Measurements from ENCODE around the gene RPP14.
"Not testable (repeated sequence)": the region's sequence is repeated elsewhere in the genome, so short reads cannot be mapped to it uniquely, and the experiment has no call there.

RPP14 gene

DNA sequence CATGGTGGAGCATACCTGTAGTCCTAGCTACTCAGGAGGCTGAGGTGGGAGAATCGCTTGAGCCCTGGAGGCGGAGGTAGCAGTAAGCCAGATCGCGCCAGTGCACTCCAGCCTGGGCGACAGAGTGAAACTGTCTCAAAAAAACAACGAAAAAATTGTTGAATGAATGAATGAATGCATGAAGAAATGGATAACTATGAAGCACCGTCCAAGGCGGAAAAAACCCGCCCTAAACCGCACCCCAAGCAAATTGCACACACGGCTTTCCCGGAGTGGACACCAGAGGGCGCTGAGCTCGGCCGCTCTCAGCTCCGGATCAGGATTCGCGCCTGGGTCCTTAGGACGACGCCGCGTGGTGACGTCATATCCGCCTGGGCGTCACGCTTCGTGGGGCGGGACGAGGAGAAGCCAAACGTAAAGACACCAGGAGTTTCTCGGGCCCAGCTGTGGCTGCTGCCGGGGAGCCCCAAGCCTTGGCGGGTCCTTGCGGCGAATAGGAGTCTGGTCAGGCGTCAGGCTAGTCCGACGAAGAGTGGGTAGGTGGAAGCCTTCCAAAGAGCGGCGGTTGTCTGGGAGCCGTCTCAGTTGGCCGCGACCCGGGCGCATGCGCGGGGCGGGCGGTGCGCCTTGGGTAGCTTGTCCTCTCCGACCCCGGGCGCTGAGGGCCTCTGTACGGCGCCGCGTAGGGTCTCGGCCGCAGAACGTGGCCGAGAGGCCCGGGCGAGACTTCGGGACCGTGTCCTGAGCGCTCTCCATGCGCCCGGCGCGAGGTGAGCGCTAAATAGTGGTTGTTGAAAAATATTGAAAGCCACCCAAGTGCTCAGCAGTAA lies at the start of gene RPP14, which contains the start of gene HTD2:
TSS of gene RPP14 (plus strand) at position 364 of the 830 bp plus-strand sequence. CDS start 4,085 bp downstream, outside the sequence.
TSS of gene HTD2 (plus strand) at position 639 of the 830 bp plus-strand sequence. CDS start 11,094 bp downstream, outside the sequence.
- peak; percentile 79 for DNase-seq (ENCODE audit: low read depth, low spot score)

DNA sequence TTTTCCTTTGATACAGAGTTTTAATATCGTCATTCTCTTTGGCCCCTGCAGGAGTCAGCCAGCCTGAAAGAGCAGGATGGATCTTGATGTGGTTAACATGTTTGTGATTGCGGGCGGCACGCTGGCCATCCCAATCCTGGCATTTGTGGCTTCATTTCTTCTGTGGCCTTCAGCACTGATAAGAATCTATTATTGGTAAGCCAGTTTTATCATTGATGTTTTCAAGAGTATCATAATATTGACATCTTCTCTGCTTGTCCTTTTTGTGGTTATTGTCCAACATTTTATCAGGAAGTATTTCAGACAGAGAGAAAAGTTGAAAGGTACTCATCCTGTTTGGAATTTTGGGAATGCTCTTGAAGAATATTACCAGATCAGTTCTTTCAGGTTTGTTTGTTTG lies 49.5 kb upstream of the RPP14 start:
- no peak for DNase-seq (ENCODE audit: low read depth, low spot score)

DNA sequence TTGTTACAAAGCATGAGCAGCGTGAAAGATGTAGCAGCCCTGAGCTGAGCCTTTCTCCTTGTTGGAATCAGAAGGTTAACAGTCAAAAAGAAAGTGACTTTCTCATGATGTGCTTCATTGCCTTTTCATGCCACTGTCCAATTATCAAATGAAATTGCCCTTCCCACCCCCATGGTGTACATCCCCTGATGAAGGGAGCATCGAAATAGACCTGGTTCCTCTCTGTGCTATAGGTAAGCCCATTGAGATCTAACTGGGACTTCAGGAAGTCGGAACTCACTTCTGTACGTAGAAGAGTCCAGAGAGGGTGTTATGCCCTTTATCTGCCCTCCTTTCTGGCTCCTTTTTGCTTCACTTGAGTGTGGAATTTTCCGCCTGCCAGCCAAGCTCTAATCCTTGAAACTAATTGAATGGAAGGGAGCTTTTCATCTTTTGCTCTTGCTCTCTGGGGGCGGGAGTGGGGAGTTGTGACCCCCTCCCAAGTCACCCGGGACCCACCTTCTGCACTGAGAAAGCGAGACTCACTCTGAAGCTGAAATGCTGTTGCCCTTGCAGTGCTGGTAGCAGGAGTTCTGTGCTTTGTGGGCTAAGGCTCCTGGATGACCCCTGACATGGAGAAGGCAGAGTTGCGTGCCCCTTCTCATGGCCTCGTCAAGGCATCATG lies 47.5 kb upstream of the RPP14 start:
- no peak for DNase-seq (ENCODE audit: low read depth, low spot score)

DNA sequence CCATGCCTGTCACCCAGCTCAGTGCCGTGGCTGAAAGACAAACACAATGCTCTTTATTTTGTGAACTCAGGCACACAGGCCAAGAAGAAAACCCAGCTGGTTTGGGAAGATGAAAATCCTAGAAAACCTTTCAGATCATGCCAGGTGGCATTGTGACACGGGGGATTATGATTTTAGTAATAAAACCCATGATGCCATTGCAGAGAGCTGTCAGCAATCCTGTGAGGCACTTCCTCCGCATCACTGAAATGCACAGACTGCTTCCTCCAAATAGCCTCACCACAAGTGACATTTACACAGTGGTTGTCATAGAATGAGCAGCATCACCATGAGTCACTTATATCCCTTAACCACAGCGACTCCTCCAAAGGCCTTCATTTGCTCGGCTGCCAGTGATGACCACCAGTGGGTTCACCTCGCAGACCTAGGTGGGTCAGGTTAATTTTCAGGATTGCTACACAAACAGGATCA lies 45.7 kb upstream of the RPP14 start:
- DNase-seq (ENCODE audit: low read depth, low spot score), result no peak

DNA sequence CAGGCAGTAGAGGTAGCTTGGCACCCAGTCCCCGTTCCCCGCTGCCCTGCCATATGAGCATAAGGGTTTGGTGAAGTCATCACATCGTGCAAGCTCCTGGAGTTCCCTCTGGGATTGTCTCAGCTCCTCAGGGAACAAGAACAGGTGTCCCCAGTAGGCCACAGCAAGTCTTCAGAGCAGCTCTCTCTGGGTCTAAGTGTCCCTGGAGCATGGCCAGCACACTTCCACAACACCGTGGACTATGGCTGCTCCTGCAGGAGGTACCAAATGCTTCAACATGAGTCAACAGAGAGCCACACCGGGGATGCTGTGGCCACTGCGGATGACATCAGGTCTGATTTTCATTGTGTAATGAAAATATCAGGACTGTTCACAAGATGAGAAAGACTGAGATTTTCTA lies 45.3 kb upstream of the RPP14 start:
- DNase-seq (ENCODE audit: low read depth, low spot score), result no peak

DNA sequence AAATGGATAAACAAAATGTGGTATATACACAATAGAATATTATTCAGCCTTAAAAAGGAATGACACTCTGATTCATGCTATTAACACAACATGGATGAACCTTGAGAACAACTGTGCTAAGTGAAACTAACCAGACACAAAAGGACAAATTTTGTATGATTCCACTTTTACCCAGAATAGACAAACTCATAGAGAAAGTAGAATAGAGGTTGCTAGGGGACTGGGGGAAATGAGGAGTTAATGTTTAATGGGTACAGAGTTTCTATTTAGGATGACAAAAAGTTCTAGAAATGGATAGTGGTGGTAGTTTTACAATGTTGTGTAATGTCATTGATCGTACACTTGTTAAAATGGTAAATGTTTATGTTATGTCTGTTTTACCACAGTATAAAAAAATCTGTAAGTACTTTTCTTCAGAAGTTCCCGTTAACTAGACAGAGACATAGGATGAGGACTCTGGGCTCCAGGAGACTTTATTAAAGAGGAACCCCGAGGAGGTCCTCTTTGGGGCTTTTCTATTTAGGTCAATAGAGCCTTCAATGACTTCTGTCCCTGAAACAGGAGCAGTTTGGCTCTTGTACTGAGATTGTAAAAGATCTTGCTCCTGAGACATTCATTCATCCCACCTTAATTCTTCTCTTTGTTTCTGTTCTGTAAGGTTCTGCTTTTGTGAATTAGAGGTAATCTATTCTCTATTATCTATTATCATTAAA lies 43.9 kb upstream of the RPP14 start:
- DNase-seq (ENCODE audit: low read depth, low spot score), result no peak

DNA sequence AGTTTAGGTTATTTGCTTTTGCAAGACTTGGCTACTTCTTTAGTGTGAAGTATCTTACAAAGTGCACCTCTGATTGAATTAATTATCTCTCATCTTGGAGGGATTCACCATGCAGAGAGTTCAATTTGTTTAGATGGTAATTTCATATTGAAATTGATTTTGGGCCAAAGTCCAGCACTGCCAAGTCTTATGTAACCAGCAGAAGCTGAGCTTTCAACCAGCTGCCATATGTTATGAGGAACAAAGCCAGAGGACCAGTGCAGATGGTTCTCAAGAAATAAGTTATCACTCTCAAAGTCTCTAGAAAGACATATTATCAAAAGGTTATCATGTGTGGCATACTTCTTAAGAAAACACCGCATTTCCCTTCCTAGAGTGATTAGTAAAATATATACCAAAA lies 39.5 kb upstream of the RPP14 start:
- DNase-seq (ENCODE audit: low read depth, low spot score), result no peak

DNA sequence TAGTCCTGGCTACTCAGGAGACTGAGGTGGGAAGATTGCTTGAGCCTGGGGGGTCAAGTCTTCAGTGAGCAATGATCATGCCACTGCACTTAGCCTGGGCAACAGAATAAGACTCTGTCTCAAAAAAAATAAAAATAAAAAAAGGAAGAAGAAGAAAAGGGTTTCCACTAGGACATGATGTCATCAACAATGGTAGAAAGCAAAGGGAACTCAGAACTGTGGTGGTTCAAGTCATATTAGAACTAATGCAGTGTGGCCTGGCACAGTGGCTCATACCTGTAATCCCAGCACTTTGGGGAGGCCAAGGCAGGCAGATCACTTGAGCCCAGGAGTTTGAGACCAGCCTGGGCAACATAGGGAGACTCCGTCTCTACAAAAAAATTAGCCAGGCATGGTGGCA lies 38.5 kb upstream of the RPP14 start:
- DNase-seq (ENCODE audit: low read depth, low spot score), result not testable (repeated sequence)

DNA sequence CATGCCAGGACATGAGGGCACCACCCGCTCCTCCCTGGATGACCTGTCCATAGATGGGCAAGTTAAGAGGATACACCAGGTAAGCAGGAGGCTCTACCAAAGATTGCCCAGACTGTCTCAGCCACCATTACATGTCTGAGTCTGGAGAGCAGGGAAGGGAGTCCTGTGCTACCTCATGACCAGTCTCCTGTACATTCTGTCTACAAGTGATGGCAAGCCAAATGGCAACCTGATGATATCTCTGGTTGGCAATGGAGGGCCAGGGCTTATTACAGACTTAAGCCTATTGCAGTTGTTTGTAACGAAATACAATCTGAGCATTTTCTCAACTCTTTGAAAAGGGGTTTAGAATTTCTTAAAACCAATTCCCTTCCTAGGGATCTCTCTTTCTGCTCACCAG lies 36.7 kb upstream of the RPP14 start:
- DNase-seq (ENCODE audit: low read depth, low spot score), result no peak

DNA sequence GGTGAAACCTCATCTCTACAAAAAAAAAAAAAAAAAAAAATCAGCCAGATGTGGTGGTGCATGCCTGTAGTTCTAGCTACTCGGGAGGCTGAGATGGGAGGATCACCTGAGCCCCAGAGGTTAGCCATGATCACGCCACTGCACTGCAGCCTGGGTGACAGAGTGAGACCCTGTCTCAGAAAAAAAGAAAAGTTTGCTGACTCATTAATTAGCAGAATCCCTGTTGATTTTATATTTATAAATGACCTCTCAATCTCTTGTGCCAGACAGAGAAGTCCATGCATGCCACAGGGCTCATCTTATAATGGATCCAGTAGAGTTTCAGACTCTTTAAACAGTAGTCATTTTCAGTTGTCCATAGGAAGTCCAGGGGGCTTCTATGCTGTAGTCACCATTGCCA lies 35.6 kb upstream of the RPP14 start:
- no peak for DNase-seq (ENCODE audit: low read depth, low spot score)

DNA sequence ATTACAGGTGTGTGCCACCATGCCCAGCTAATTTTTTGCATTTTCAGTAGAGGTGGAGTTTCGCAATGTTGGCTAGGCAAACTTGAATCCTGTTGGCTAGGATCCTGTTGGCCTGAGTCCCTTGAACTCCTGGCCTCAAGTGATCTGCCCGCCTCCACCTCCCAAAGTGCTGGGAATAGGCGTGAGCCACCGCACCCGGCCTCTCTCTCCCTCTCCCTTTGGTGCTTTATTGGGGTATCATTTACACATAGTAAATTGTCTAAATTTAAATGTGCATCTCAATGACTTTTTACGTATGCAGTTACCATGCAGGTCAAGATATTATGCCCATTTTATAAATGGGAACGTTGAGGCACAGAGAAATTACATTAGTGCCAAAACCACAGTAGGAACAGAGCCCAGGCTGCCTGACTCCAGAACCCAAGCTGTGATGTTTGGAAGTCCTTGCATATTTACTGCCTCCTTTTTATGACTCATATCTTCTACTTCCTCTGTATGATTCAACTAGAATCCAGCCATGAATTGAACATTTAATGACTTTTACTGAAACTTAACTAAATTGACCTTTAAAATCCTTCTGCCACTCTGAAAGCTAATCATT lies 34.0 kb upstream of the RPP14 start:
- no peak for DNase-seq (ENCODE audit: low read depth, low spot score)

DNA sequence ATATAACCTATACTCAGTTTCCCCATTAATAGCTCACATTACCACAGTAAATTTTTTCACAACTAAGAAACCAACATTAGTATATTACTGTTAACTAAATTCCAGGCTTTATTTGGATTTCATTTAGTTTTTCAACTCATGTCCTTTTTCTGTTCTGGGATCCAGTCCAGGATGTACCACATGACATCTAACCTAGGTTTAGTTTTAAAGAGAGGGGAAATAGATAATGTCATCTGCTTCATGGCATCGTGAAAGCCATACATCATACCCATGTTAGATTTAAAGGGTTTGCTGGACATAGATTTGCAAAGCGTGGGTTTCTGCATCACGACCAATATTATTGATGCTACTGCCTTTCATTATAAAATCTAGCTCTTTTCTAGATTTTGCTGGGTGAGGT lies 33.2 kb upstream of the RPP14 start:
- no peak for DNase-seq (ENCODE audit: low read depth, low spot score)

DNA sequence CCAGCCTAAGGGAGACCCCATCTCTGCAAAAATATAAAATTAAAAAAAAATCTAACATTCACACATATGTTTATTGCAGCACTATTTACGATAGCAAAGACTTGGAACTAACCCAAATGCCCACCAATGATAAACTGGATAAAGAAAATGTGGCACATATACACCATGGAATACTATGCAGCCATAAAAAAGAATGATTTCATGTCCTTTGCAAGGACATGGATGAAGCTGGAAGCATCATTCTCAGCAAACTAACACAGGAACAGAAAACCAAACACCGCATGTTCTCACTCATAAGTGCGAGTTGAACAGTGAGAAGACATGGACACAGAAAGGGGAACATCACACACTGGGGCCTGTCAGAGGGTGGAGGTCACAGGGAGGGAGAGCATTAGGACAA lies 32.7 kb upstream of the RPP14 start:
- DNase-seq (ENCODE audit: low read depth, low spot score), result not testable (repeated sequence)

DNA sequence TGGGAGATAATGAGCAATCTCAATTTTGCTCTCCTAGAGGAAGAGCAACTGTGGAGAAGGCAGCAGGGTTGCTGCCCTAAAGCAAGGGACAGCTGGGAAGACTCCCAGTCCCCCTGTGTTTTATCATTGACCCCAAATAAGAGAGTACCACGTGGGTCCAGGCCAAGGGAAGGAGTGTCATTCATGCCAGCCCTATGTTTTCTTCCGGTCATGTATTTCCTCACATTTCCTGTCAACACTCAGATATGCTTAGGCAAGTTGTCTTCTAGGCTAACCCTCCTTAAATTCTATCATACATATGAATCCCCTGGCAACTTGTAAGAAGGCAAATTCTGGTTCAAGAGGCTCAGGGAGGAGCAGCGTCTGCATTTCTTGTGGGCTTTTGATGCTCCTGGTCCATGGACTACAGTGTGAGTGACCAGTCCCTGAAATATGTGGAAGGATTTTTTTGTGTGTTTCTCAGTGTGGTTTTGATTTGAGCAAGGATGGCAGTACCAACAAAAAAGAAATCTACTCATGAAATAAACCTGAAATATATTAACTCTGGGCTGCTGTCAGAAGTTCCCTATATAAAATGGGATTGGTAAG lies 31.9 kb upstream of the RPP14 start:
- no peak for DNase-seq (ENCODE audit: low read depth, low spot score)

DNA sequence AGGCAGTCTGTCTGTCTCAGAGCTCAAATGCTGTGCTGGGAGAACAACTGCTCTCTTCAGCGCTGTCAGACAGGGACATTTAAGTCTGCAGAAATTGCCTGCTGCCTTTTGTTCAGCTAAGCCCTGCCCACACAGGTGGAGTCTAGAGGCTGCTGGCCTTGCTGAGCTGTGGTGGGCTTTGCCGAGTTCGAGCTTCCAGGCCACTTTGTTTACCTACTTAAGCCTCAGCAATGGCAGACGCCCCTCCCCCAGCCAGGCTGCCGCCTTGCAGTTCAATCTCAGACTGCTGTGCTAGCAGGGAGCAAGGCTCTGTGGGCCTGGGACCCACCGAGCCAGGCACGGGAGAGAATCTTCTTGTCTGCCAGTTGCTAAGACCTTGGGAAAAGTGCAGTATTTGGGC lies 25.0 kb upstream of the RPP14 start:
- no peak for DNase-seq (ENCODE audit: low read depth, low spot score)

DNA sequence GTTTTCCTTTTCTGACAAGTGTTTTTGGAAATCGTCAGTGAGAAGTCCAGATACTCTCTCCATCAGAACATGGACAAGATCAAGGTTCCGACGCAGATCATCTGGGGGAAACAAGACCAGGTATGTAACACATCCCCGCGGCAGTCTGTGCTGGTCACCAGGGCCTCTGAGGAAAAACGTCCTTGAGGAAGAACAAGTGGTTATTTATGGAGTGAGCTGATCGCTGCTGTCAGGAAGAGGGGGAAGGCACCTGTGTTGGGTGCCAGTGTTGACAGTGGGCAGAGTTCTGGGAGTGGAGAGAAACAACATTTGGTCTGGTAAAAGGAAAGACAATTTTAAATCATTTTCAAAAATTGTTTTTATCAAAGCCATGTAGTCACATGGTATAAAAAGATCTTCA lies 20.7 kb upstream of the RPP14 start:
- no peak for DNase-seq (ENCODE audit: low read depth, low spot score)

DNA sequence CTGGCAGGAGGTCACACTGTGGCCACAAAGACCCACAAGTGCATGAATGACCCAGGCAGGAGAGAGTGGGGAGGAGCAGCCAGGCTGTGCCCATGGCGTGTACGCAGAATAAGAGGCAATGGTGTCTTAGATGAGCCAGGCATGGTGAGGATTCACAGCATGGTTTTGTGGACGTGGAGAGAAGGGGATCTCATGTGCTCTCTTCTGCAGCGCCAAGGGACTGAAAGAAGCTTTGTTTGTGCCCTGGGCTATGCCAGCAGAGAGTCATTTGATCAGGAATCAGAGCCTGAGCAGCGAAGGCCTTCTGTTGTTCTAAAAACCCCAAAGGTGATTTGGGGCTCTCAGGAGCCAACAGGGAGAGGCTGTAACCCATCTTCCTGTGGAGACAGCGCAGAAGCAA lies 18.7 kb upstream of the RPP14 start:
- DNase-seq (ENCODE audit: low read depth, low spot score), result no peak

DNA sequence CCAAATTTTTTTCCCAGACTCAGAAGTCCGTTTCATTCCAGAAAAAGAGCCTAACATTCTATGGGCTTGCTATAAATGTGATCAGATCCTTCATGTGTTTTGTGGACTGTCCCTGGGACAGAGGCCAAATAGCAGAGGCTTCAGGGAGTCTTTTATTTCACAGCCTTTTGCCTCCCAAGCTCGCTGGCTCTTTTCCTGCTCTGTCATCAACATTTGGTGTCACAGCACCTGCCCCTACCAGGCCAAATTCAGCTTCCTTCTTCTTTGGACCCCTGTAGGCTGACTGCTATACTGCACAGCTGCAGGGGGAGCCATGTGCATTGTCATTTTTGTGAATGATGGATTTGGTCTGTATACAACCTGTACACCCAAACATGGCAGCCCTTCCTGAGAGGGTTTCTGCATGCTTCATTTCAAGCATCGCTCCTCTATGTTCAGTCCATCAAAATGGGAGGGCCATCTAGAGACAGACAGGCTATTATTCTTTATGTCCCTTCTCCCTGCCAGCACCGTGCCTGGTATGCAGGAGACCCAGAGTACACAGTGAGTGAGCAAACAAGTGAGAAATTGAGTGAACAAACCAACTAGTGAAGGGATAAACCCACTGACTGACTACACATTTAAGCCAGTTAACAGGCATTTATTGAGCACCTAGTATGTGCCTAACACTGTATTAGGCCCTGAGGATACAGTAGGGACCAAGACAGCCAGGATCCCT lies 17.9 kb upstream of the RPP14 start:
- DNase-seq (ENCODE audit: low read depth, low spot score), result no peak

DNA sequence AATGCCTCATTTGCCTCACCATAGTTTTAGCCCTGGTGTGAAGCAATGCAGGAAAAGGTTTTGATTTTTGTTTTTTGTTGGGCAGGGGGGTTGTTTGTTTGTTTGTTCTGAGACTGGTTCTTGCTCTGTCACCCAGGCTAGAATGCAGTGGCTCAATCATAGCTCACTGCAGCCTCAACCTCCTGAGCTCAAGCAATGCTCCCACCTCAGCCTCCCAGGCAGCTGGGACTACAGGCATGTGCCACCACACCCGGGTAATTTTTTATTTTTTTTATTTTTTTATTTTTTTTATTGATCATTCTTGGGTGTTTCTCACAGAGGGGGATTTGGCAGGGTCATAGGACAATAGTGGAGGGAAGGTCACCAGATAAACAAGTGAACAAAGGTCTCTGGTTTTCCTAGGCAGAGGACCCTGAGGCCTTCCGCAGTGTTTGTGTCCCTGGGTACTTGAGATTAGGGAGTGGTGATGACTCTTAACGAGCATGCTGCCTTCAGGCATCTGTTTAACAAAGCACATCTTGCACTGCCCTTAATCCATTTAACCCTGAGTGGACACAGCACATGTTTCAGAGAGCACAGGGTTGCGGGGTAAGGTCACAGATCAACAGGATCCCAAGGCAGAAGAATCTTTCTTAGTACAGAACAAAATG lies 17.0 kb upstream of the RPP14 start:
- DNase-seq (ENCODE audit: low read depth, low spot score), result not testable (repeated sequence)

DNA sequence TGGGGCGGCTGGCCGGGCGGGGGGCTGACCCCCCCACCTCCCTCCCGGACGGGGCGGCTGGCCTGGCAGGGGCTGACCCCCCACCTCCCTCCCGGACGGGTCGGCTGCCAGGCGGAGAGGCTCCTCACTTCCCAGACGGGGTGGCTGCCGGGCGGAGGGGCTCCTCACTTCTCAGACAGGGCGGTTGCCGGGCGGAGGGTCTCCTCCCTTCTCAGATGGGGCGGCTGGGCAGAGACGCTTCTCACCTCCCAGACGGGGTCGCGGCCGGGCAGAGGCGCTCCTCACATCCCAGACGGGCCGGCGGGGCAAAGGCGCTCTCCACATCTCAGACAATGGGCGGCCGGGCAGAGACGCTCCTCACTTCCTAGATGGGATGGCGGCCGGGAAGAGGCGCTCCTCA lies 15.6 kb upstream of the RPP14 start:
- not testable (repeated sequence) for DNase-seq (ENCODE audit: low read depth, low spot score)
